ENCODE results near the gene CCDC194.
"Not testable (repeated sequence)": the region's sequence is repeated elsewhere in the genome, so short reads cannot be mapped to it uniquely, and the experiment has no call there.

Gene CCDC194

DNA sequence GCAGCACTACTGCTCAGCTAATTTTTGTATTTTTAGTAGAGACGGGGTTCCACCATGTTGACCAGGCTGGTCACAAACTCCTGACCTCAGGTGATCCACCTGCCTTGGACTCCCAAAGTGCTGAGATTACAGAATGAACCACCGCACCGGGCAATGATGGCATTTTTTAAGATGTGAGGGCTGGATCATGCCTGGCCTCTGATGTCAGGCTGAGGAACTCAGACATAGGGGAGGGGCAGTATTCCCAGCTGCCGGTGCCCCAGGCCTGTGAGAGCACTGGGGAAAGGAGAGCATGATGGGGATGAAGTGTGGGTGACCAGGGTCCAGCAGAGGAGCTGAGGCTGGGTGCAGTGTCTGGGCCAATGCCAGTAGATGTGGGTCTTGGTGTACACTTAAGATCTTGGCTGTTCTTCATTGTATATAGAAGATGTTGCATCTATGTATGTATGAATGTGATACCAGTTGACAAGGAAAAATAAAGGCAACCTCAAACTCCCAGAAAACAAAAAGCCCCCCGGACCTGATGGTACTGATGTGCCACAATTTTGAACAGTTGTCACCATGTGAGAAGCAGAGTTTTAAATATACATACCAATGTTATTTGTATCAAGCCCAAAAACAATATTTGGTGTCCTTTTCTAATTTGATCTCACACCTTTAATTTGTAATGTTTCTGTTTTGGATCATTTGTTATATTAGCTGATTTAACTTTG, 13.4 kb downstream of the CCDC194 start:
- no peak overlapping the region for H3K4me3 ChIP-seq

DNA sequence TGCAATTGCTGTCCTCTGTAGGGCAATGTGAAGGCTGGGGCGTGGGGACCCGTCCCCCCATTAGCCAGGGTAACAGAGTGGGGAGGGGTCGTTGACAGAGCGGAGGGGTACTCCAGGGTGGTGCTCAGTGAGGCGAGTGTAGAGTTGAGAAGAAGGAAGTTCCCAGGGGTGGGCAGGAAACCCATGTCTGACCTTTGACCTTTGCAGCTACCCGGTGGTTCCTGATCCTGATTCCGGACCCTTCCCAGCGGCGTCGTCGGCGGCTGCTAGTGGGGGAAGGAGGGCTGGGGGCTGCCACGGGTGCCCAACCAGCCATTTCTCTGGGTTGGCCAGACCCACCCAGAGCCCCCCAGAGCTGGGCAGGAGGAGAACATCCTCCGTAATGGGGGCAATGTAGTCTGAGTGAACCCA, 14.8 kb downstream of the CCDC194 start:
- peak overlapping the region in 1 of 21 experiments; percentile 44 for H3K27ac ChIP-seq
- H3K4me3 ChIP-seq: no peak overlapping the region

More for the DNA sequence above, 13.4 kb downstream of the CCDC194 start:
- no peak overlapping the region for H3K27ac ChIP-seq

DNA sequence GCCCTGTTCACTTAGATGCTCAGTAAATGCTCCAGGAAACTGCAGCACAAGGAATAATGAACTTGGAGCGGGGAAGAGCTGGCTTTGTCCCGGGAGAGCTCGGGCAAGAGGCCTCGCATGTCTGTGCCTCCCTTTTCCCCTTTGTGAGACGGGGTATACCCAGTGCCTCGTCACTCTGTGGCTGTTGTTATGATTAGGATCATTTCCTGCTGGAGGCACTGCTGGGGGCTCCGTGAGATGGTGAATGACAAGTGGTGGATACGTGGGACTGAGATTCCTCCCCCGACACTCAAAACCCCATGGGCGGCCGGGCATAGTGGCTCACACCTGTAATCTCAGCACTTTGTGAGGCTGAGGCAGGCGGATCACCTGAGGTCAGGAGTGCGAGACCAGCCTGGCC, 15.7 kb downstream of the CCDC194 start:
- H3K4me3 ChIP-seq: no peak overlapping the region
- H3K27ac ChIP-seq: no peak overlapping the region

DNA sequence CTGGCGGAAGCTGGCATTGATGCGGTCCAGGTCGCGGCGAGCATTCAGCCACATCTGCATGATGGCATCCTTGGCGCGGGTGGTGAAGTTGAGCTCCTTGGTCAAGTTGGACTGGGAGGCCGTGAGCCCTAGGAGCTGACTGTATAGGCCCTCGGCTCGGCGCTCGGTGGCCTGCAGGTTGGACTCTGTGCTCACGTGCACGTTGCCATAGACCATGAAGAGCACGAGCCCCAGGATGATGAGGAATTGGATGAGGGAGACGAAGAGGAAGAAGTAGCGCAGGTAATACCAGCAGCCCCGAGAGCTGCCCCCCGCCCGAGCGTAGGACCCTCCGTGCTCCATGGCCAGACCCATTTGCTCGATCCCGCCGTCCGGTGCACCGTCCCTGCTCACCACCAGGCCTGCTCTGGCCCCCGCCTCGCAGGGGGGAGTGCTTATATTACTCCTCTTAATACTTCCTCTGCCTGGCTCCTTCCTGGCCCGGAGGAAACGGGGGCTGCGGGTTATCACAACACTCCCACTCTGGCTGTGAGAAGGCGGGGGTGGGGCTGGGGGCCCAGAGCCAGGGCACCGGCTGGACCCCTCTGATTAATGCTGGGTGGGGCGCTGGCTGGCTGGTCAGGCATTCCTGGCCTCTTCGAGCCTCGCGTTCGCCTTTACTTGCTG, 16.9 kb downstream of the CCDC194 start, which contains the start of gene PLVAP:
TSS of gene PLVAP (minus strand) at position 408 of the 666 bp plus-strand sequence. CDS start at position 354, 54 bp downstream.
- peak within 1 kb of the TSS in 2 of 21 experiments; percentile 19 to 59 for H3K27ac ChIP-seq
- H3K4me3 ChIP-seq: peak within 1 kb of the TSS in 6 of 7 experiments; percentile 1 to 24 (median 8)

DNA sequence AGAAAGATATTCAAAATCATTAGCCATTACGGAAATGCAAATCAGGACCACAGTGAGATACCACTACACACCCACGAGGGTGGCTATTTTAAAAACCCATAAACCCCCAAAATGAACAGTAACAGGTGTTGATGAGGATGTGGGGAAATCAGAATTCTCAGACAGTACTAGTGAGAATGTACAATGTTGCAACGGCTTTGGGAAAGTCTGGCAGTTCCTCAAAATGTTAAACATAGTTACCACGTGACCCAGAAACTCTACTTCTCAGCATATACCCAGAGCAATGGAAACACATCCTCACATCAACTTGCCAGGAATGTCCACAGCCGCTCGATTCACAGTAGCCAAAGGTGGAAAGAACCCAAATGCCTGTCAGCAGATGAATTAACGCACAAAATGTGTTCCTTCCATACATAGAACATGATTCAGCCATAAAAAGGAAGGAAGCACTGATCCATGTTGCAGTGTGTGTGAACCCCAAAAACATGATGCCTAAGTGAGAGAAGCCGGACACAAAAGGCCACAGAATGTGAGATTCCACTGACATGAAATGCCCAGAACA, 23.9 kb downstream of the CCDC194 start:
- Histone ChIP-seq H3K27ac (peak overlapping the region in 1 of 21 experiments; percentile 37), H3K4me3 (no peak overlapping the region)

DNA sequence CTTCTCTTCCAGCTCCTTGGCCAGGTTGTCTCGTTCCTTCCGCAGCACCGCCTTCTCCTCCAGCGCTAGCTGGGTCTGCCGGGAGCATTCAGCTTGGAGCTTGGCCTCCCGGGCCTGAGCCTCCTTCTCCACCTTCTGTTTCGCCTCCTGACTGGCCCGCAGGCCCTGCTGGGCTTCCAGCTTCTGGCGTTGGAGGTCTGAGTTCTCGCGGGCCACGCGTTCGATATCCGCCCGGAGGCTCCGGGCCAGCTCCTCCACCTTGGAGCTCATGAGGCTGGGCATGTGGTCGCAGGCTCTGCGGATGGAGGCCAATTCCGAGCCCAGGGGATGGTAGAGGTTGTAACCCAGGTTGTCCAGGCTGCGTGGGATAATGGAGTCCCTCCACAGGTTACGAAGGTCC, 28.6 kb downstream of the CCDC194 start:
- no peak overlapping the region for H3K4me3 ChIP-seq
- no peak overlapping the region for H3K27ac ChIP-seq

DNA sequence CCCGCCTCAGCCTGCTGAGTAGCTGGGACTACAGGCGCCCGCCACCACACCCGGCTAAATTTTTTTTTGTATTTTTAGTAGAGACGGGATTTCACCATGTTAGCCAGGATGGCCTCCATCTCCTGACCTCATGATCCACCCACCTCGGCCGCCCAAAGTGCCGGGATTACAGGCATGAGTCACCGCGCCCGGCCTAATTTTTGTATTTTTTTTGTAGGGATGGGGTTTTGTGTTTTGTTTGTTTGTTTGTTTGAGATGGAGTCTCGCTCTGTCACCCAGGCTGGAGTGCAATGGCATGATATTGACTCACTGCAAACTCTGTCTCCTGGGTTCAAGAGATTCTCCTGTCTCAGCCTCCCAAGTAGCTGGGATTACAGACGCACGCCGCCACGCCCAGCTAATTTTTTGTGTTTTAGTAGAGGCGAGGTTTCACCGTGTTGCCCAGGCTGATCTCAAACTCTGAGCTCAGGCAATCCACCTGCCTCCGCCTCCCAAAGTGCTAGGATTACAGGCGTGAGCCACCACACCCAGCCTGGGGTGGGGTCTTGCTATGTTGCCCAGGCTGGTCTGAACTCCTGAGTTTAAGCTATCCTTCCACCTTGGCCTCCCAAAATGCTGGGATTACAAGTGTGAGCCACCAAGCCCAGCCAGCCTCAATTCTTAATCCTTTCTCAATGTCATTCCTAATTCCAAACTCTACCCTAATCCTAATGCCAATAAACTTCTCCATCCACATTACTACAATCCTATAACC, 30.0 kb downstream of the CCDC194 start:
- not testable (repeated sequence) for H3K4me3 ChIP-seq, H3K27ac ChIP-seq

DNA sequence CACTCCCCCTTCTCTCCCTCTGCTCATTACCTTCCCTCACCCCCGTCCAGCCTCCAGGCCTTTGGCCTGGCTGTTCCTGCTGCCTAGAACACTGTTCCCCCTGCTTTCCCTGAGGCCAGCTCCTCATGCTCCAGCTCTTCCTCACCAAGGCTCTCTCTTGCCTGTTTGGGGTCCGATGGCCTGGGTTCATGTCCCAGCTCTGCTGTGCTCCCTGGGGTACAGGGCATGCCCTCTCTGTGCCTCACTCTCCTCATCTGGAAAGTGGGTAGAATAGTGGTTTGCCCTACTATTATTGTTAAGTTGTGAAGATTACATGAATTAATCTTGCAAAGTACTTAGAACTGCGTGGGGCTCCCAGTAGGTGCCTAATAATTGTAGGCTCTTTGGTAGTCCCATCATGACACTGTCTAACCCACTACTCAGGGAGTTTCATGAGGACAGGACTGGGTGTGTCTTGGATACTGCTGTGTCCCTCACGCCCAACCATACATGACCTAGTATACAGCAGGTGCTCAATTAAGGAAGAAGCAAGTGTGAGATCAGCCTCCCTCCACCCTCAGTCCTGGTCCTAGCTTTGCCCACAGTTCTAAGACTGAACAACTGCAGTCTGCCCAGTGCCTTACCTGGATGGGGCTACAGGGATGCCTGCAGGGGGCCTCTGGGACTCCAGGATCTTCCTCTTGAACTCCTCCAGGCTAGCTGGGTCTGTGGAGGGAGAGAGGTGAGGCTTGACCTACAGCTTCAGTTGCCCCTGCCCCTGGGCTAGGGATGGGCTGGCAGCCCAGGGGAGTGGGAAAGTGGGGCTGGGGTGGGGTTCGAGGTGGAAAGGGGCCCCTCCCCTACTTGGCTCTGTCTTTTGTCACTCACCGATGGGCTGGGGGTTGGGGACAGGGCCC, 33.8 kb downstream of the CCDC194 start:
- no peak overlapping the region for H3K4me3 ChIP-seq

DNA sequence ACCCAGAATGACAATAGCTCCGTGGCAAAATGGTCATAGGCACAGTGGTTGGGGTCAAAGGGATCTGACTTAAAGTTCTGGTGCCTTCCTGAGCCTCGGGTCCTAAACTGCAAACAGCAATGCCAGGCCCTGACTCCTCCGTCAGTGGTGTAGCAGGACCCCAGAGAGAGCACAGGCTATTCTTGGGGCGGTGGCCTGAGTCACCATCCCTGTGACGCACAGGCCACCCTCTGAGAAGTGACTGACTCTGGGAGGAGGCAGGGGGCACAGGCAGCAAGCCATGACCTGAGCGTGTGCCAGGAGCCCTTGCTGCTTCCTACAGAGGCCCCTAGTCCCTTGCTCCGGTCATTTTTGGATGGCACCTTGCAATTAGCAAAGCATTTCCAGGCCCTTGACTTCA, 35.6 kb downstream of the CCDC194 start:
- Histone ChIP-seq H3K4me3 (no peak overlapping the region), H3K27ac (peak overlapping the region in 3 of 21 experiments; percentile 2 to 26 (median 14))

More for the DNA sequence above, 33.8 kb downstream of the CCDC194 start:
- no peak overlapping the region for H3K27ac ChIP-seq

DNA sequence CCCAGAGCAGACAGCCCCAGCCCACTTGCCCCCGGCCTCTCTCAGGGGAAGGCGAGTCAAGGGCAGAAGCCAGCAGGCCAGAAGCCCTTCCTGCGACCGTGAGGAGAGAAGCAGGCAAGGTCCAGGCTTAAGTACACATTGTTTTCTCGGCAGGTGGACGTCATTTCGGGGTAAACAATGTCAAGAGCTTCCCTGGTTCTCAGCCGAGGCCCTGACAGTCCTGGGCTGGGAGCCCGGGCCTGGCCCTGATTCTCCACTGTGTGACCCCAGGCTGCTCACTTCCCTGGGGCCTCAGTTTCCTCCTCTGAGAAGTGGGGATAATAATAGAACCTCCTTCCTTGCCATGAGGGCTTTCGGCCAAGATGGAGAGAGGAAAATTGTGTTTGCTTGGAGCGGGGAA, 36.3 kb downstream of the CCDC194 start:
- Histone ChIP-seq H3K27ac (peak overlapping the region in 5 of 21 experiments; percentile 2 to 33 (median 23)), H3K4me3 (no peak overlapping the region)

DNA sequence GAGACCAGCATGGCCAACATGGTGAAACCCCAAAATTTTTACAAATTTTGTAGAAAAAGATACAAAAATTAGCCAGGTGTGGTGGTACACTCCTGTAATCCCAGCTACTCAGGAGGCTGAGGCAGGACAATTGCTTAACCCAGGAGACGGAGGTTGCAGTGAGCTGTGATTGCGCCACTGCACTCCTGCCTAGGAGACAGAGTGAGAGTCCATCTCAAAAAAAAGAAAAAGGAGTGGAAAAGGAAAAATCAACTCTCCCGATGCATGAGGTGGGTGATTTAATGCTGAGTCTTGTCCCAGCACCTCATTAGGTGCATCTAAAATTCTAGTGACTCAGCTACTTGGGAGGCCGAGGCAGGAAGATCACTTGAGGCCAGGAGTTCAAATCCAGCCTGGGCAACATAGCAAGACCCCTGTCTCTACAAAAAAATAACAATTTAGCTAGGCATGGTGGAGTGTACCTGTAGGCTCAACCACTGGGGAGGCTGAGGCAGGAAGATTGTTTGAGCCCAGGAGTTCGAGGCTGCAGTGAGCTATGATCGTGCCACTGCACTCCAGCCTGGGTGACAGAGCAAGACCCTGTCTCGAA, 36.8 kb downstream of the CCDC194 start:
- no peak overlapping the region for H3K4me3 ChIP-seq
- peak overlapping the region in 1 of 21 experiments; percentile 33 for H3K27ac ChIP-seq

DNA sequence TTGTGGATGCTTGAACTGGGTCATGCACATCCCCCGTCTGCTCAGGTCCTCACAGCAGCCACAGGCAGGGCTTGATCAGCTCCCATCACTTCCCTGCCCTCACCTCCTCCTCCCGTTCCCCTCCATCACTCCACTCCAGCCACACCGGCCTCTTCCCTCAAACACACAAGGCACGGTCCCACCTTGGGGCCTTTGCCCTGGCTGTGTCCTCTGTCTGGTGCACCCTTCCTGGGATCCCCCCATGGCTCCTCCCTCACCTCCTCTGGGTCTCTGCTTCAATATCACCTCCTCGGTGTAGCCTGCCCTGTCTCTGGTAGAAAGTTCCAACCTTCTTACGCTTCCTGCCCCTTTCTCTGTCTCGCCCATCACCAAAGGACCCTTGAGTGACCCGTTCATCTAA, 40.6 kb downstream of the CCDC194 start:
- Histone ChIP-seq H3K27ac (peak overlapping the region in 1 of 21 experiments; percentile 16), H3K4me3 (no peak overlapping the region)

DNA sequence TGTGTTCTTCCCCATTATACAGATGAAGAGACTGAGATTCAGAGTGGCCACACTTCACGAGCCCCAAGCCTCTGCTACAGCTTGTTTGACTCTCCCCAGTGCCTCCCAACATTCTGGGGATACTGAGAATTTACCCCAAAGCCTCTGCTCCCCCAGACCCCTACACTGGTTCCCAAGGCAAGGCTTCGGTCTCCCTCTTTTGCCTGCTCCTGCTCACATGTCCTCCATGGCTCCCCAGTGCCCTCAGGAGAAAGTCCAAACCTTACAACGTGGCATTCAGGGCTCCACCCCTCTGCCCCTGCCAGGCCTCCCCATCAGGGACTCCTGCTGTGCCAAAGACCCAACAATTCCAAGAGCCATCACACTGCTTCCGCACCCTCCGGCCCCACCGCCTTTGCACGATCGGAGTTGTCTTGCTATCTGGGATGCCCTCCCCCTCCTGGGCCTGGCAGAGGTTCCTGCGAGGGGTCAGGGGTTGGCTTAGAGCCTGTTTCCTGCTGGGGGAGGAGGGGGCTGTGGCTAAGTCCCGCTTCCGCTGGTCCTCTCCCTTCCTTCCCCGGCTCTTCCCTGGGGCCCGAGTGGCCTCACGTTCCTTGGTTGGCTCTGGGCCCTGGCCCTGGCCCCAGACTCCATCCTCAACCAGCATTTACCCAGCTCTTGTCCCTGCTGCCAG, 41.3 kb downstream of the CCDC194 start:
- H3K4me3 ChIP-seq: no peak overlapping the region
- H3K27ac ChIP-seq: peak overlapping the region in 2 of 21 experiments; percentile 16 to 41

DNA sequence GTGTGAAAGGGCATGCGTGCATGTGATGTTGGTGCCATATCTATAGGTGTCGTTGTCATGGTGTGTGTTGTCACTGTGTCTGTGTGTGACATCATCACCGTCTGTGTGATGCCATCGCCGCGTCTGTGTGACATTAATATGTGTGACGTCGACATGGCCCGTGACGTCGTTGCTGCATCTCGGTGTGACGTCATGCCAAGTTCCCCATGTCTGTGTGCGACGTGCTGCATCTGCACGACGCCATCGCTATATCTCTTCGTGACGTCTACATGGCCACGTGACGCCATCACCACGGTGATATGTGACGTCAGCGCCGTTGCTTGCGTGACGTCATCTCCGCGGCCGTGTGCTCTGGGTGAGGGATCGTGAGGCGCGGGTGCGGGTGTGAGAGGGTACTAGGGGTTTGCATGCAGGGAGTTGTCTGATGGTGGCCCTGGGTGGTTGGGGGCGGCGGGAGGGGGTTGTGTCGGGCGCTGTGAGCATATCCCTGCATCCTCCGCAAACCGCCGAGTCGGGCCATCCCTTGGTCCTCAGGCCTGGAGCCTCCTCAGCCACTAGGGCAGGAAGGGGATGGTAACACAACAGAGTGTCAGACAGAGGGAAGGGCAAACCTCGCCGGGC, 42.1 kb downstream of the CCDC194 start:
- peak overlapping the region in 1 of 21 experiments; percentile 41 for H3K27ac ChIP-seq
- no peak overlapping the region for H3K4me3 ChIP-seq

DNA sequence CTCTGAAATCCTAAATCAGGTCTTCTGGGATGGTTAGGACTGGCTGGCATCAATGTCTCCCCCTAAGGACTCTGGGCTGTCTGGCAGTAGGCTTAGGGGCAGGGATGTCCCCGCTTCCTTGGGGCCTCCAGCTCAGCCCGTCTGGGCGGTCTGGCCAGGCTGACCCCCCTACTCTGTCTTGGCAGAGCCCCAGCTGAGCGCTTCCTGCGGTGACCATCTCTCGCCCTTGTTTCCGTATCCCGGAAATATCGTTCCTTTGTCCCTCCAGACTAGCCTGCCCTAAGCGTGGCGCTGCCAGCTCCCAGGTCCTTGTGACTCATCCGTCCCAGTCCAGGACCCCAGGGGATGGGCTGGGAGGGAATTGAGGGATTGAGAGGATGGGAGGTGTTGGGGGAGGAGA, 45.3 kb downstream of the CCDC194 start:
- H3K27ac ChIP-seq: peak overlapping the region in 14 of 21 experiments; percentile 27 to 80 (median 67)

DNA sequence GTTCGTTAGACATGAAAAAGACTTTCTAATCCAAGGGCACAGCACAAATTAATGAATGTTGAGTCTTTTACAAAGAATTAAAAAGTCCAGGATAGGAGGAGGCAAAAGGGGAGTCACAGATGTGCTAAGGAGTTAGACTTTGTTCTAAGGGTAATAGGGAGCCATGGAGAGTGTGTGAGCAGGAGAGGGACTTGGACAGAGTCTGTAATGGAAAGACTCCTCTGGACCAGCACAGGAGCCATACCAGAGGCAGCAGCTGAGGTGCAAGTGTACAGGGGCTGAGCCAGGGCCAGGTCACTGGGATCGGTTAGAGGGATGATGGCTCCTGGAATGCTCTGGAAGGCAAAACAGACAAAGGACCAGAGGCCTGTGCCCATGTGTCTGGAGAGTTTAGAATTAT, 46.1 kb downstream of the CCDC194 start:
- peak overlapping the region in 17 of 21 experiments; percentile 13 to 80 (median 66) for H3K27ac ChIP-seq

More for the DNA sequence above, 45.3 kb downstream of the CCDC194 start:
- H3K4me3 ChIP-seq: no peak overlapping the region

DNA sequence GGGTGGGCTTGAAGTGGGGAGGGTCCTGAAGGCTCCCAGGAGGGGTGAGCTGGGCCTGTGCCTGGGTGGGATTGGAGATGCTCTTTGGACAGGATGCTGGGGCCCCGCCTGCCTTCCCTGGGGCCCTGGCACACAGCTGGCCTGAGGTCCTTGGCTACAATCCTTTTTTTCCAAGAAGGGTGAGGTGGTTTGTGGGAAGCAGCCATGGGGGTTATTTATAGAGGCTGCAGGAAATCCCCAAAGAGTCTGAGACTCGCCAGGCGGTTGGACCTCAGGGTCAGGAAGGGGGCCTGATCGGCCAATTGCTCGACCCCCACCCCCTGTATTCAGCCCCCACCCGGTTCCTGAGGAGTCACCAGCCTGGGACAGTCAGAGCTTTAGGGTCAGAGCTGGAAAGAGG, 46.6 kb downstream of the CCDC194 start:
- peak overlapping the region in 17 of 21 experiments; percentile 13 to 80 (median 66) for H3K27ac ChIP-seq
- H3K4me3 ChIP-seq: no peak overlapping the region

More for the DNA sequence above, 46.1 kb downstream of the CCDC194 start:
- H3K4me3 ChIP-seq: no peak overlapping the region

All from skin epidermis (tissue), 12 donors.